Motor neuron (in vitro differentiated cells): ENCODE measurements around the gene RNF41. TPM values are rescaled to one million over a fixed set of nuclear protein-coding genes. Genes with fewer than 3 reads are reported as not detected.

Experiments
- ATAC-seq, 8 experiments: fragments of 200-7000 bp; cut with Tn5 transposase; replicated peaks in 6 of 8; 2 replicates each; pipeline ENCODE4 v1.8.0; 2021; ENCODE audit warnings: mild to moderate bottlenecking in 8 of 8, moderate library complexity in 8 of 8
- H3K27ac ChIP-seq, 2 donors: fragments of 250-450 bp; sonication (Bioruptor Pico); 2 replicates each; pipeline ENCODE4 v1.9.0; 2021; ENCODE audit warnings: antibody characterized with exemption in 2 of 2, mild to moderate bottlenecking in 2 of 2, moderate library complexity in 1 of 2
- H3K4me1 ChIP-seq, 2 donors: fragments of 250-450 bp; sonication (Bioruptor Pico); replicated peaks in 1 of 2; 2 replicates each; pipeline ENCODE4 v1.6.1; 2021; ENCODE audit warnings: antibody characterized with exemption in 2 of 2, mild to moderate bottlenecking in 2 of 2, moderate library complexity in 1 of 2
- H3K4me3 ChIP-seq, 5 donors: fragments of 250-450 bp; sonication (Bioruptor Pico); 2 replicates each; pipeline ENCODE4 v1.9.0; 2021; ENCODE audit warnings: antibody characterized with exemption in 5 of 5, mild to moderate bottlenecking in 5 of 5, moderate library complexity in 4 of 5
- WGBS, 10 experiments: fragments of 450-650 bp; shearing (Covaris generic); methylation state at CpG; one replicate each; pipeline ENCODE4 v1.0.0; 2022; 5-methylcytosine and 5-hydroxymethylcytosine counted together
- in situ Hi-C, 9 experiments: fragments of 400-800 bp; cut with MboI; loops; one replicate each; pipeline ENCODE4 v1.15.0; 2021; ENCODE audit warnings: low sequenced_read_pairs in 9 of 9, low pct_unique_long_range_greater_than_20kb in 2 of 9; ENCODE audit not compliant: unreplicated experiment in 9 of 9
- total RNA-seq, 8 experiments: library from RNA; unstranded; fragments of 300-600 nt; gene quantifications; 2 replicates each; pipeline versions ENCODE4 v1.2.3 to v1.2.4, GENCODE V29; 2022

The RNF41 gene
- total RNA-seq, 8 experiments from 2014 or later, result 28.9 to 62.1 (median 41.7) TPM

DNA sequence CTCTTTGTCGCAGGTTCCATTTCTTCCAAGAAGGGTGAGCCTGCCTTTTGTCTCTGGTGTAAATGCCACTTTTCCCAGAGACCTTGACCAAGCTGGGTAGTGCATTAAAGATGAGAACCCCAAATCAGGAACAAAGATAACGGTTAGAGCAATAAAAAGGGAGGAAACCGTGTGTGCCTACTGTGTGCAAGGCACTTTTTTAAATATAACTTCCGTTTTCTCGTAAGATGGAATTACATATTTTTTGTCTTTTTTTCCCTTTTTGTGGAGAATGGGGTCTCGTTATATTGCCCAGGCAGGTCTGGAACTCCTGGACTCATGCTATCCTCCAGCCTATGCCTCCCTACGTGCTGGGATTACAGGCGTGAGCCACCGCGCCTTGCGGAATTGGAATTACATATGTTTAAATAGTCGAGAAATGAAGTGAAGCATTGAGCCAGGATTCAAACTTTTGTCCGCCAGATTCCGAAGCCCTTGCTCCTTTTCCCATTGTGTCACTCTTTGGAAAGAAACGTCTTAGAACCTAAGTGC is 1.9 kb upstream of the RNF41 start:
- Histone ChIP-seq H3K4me1 (peaks cover 8 to 26% of the 10 kb centered on the region in 2 donors), H3K4me3 (peak overlapping the region; percentile 11 to 60 (median 49)), H3K27ac (peak overlapping the region; percentile 32 to 55)
- WGBS, 10 experiments, result 3 to 95% (median 58%) methylated on average over 4 to 15 of the region's 15 CpGs; no CpG with 5 or more reads in 1 of the 10 experiments
- in situ Hi-C loops, result no loop called here
- ATAC-seq, result peak in 3 of 8 experiments; percentile 0 to 5 (median 2)

DNA sequence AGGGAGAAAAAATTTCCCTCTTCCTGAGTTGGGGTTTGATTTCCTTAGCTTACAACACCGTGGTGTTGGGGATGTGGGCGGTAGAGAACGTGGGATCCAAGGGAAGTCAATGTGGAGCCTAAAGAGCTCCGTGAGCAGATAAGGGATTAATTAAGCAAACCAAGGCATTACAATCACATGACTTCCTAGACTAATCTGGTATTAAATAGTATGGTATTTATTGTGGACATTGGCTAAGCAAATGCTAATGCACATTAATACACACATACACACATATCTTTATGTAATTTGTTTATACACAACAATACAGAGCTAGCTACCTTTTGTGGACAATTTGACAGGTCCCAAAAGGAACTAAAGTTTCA is 791 bp upstream of the RNF41 start:
- 0 to 53% (median 30%) methylated on average over 1 to 4 of the region's 4 CpGs; no CpG with 5 or more reads in 5 of the 10 experiments for WGBS, 10 experiments
- Histone ChIP-seq H3K4me3 (peak overlapping the region; percentile 58 to 95 (median 70)), H3K4me1 (peaks cover 8 to 26% of the 10 kb centered on the region in 2 donors), H3K27ac (peak overlapping the region; percentile 93 to 98)
- in situ Hi-C loops, result no loop called here
- ATAC-seq, result no peak

DNA sequence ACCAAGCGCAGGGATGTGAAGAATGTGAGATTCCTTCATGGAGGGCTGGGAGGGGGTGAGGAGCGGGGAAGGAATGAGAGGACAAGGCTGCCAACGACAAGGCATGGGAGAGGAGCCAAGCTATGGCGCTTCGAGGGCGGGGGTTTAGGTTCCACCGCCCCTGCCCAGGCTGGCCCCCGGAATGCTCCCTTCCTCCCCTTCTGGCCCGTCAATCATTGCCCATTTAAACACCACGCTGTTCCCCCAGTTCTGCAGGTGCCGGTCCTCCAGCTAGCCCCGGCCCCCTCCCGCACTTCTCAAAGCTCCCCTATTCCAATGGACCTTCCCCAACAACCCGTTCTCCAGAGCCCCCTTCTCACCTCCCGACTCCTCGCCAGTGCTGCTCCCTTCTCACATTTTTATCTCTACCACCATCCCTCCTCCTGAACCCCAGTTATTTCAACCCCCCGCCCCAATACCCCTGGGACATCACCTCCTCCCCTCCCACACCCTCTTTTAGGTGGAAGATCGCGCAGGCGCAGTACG is 428 bp downstream of the RNF41 start:
- in situ Hi-C loops, result no loop called here
- ATAC-seq, result peak; percentile 2 to 13 (median 8)

DNA sequence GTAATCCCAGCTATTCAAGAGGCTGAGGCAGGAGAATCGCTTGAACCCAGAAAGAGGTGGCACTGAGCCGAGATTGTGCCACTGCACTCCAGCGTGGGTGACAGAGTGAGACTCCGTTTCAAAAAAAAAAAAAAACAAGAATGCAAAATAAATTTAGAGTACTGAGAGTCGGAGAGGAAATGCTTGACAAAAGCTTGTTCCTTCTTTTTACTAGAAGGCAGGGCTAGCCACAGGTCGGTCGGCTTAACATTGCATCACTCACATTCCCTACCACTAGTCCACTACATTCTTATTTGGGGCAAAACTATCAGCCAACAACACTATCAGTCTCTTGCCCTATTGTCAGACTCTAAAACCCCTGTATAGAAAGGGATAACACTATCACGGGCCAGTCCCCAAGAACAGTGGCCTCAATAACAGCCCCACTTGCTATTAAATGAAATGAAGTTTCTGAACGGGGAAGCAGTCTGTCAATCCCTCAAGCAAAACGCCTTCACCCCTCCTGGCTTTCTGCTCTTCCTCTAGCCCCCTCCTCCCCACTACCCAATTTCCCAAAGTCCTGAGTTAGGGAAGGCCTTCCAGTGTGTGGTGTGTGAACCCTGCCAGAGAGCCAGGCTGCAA is 1.0 kb downstream of the RNF41 start:
- Histone ChIP-seq H3K4me1 (peaks cover 8 to 26% of the 10 kb centered on the region in 2 donors), H3K27ac (peak overlapping the region; percentile 93 to 98), H3K4me3 (peak overlapping the region; percentile 58 to 95 (median 70))
- ATAC-seq, result no peak
- in situ Hi-C loops, result no loop called here
- WGBS, 10 experiments, result 0 to 41% (median 8%) methylated on average over 1 to 9 of the region's 10 CpGs; no CpG with 5 or more reads in 1 of the 10 experiments

More for the DNA sequence above, 428 bp downstream of the RNF41 start:
- peak overlapping the region; percentile 93 to 98 for H3K27ac ChIP-seq
- H3K4me3 ChIP-seq, result peak overlapping the region; percentile 58 to 95 (median 70)
- WGBS, 10 experiments, result 0% methylated on average over 1 of the region's 21 CpGs; no CpG with 5 or more reads in 9 of the 10 experiments
- H3K4me1 ChIP-seq, result peaks cover 8 to 26% of the 10 kb centered on the region in 2 donors

DNA sequence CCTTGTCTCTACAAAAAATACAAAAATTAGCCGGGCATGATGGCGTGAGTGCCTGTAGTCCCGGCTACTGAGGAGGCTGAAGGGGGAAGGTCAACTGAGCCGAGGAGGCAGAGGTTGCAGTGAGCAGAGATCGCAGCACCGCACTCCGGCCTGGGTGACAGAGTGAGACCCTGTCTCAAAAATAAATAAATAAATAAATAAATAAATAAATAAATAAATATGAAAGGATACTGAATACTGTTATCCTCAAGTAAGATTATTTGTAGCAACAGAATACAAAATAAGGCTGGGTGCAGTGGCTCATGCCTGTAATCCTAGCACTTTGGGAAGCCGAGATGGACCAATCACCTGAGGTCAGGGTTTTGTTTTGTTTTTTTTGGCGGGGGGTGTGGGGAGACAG is 1.9 kb downstream of the RNF41 start:
- Histone ChIP-seq H3K4me1 (peaks cover 4 to 21% of the 10 kb centered on the region in 2 donors), H3K27ac (no peak overlapping the region), H3K4me3 (no peak overlapping the region)
- WGBS, 10 experiments, result 89 to 100% (median 99%) methylated on average over 1 to 9 of the region's 9 CpGs; no CpG with 5 or more reads in 4 of the 10 experiments
- ATAC-seq, result no peak
- in situ Hi-C loops, result no loop called here

DNA sequence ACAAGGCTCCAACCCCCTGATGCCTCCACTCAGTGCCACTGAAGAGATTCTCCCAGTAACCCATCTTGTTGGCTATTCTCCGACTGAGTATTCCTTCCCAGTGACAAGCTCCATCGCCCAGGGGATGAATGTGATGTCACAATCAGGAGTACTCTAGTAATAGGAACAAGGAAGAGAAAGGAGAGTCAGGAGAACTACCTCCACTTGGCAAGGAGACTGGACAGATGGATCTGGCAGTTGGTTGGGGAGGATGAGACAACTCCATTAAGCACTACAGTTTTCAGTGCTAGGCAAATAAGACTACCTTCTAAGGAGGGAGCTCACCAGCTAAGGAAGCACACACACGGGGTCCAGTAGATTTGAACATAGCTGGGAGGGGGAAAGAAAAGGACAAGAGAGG is 5.3 kb downstream of the RNF41 start:
- ATAC-seq, result no peak
- no peak overlapping the region for H3K4me3 ChIP-seq
- peaks cover 0 to 8% of the 10 kb centered on the region in 2 donors for H3K4me1 ChIP-seq
- H3K27ac ChIP-seq, result no peak overlapping the region
- 40 to 100% (median 81%) methylated on average over 1 to 2 of the region's 3 CpGs; no CpG with 5 or more reads in 2 of the 10 experiments for WGBS, 10 experiments
- in situ Hi-C loops, result no loop called here

DNA sequence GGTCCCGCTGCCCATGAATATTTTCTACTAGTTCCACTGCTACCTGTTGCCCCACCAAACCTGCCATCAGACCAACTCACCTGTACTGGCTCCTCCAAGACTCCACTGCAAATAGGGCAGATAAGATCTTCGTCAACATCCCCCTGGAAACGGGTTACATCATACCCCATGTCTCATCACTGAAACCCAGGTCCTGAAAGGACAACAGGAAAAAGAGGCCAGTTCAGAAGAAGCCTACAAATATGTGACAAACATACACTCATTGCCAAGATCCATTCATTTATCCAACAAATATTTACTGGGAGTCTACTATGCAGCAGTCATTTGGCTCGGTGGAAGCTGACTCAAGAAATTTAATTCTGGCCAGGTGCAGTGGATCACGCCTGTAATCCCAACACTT is 7.8 kb downstream of the RNF41 start:
- Histone ChIP-seq H3K27ac (no peak overlapping the region), H3K4me1 (no peaks in the 10 kb centered on the region), H3K4me3 (no peak overlapping the region)
- no peak for ATAC-seq
- 80 to 100% (median 92%) methylated on average over 1 to 5 of the region's 5 CpGs; no CpG with 5 or more reads in 3 of the 10 experiments for WGBS, 10 experiments
- in situ Hi-C loops, result no loop called here

DNA sequence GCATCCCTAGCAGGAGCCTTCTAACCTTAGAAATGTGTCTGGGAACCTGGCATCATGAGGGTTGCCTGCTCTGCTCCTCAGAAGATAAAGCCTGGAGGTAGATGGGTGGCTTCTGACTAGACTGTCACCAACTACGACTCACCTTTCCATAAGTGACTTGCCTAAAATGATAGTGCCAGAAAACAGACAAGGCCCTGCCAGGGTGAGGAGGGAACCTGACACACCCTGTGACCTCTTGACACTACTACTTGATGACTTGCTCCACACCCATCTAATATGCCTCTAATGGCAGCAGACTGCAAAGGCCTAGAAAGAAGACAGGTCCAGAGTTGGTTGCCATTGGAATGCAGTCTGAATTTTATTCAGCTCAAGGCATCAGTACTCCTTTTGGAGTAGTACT is 9.4 kb downstream of the RNF41 start:
- H3K4me1 ChIP-seq, result no peaks in the 10 kb centered on the region
- no peak overlapping the region for H3K4me3 ChIP-seq
- no peak overlapping the region for H3K27ac ChIP-seq
- in situ Hi-C loops, result no loop called here
- WGBS, 10 experiments, result 100% methylated on average over 1 of the region's 1 CpG; no CpG with 5 or more reads in 9 of the 10 experiments
- peak in 2 of 8 experiments; percentile 53 to 78 for ATAC-seq

DNA sequence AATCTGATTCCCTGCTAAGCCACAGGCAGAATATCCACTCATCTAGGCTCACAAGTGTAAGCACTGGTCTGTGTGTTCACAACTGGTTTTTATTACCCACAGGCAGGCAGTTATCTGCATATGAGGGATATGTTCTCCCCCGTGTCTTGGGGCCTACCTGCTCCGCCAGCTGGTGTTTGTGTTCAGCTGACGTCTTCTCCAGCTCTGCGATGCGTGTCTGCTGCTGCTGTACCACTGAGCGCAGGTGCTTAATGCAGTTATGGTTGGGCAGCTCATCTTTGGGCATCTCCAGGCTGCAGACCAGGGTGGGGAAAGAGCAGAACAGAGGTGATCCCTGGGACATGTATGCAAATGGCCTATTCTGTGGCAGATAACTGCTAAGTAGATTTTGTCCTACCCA is 13.7 kb downstream of the RNF41 start:
- WGBS, 10 experiments, result 40 to 100% (median 94%) methylated on average over 1 to 5 of the region's 6 CpGs; no CpG with 5 or more reads in 2 of the 10 experiments
- Histone ChIP-seq H3K4me1 (no peaks in the 10 kb centered on the region), H3K27ac (no peak overlapping the region), H3K4me3 (no peak overlapping the region)
- in situ Hi-C loops, result no loop called here
- ATAC-seq, result no peak

DNA sequence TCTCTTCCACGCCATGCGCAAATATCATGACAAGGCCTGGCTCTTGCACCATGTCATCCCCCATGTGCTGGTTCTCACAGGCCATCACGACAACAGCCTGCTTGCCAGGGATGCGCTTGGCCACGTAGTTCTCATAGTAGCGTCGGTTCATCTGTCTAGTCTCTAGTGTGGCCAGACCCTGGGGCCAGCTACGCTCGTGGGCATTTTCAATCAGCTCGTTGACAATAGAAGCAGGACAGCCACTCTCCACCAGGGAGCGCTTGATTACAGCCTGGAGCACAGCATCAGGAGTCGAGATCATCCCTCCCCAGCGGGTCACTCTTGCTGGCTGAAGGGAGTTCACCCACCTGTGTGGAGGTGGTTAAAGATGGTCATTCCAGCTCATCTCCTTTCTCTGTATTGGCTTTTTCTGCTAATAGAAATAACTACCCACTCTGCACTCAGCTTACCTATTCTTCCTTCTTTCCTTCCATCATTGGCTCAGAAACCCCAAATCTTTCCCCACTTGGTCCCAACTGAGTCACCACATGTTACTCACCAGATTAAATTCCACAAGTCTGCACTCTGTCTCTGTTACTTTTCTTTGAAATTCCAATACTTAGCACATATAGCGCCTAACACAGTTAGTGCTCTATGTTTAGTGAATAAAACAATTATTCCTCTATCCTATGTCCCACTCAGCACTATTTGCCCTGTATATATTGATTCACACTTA is 15.1 kb downstream of the RNF41 start:
- Histone ChIP-seq H3K4me3 (no peak overlapping the region), H3K27ac (no peak overlapping the region), H3K4me1 (no peaks in the 10 kb centered on the region)
- in situ Hi-C loops, result no loop called here
- ATAC-seq, result peak; percentile 77 to 92 (median 87)
- WGBS, 10 experiments, result 27 to 100% (median 62%) methylated on average over 1 to 14 of the region's 14 CpGs; no CpG with 5 or more reads in 1 of the 10 experiments

DNA sequence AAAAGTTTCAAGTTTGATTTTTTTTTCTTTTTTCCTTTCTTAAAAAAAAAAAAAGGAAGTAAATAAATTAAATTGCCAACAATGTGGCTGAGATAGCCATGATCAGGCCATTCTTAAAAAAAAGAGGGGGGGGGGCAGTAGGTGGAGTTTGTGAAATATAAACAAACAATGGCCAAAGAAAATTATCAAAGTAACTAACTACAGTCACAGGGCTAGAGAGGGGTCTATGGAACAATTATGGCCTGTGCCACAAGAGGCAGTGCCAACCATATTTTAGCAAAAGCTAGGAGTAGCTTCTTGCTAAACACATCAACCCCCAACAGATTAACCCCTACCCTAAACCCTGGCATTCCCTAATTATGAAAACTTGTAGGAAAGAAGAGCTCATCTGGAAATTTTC is 16.3 kb downstream of the RNF41 start:
- ATAC-seq, result peak in 1 of 8 experiments; percentile 55
- H3K4me3 ChIP-seq, result no peak overlapping the region
- in situ Hi-C loops, result no loop called here
- no peaks in the 10 kb centered on the region for H3K4me1 ChIP-seq
- no peak overlapping the region for H3K27ac ChIP-seq

DNA sequence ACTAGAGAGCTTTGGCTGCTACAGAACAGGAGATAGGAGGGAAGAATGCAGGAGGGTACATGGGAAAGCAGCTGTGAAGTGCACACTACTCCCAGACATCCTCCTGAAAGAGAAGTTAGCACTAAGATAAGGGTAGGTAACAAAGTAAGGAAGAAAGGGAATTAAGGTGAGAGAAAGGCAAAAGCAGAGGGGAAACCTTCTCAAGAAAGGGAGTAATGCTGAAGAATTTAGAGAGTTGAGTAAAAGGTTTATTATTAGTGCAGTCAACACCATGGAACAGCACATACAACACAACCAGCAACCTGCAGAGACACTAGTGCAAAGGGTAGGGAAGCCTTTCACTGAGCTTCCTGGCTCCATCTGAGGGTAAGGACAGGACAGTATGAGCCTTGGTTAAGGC is 17.4 kb downstream of the RNF41 start:
- no peak for ATAC-seq
- no peaks in the 10 kb centered on the region for H3K4me1 ChIP-seq
- H3K27ac ChIP-seq, result no peak overlapping the region
- H3K4me3 ChIP-seq, result no peak overlapping the region
- in situ Hi-C loops, result no loop called here

DNA sequence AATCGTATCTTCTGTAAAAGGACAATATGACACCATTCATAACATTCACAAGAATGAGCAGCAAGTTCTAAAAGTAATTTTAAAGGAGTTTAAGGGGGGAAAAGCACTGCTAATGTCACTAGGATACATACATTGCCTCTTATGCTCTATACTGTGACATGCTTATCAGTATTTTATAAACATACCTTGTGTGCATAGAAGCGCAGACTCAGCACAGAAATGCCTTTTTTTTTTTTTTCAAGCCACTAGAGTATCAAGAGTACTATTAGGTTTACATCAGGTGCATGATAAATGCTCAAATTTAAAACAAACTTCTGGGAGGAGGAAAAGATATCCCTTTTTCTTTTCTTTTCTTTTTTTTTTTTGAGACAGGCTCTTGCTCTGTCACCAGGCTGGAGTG is 18.9 kb downstream of the RNF41 start:
- H3K4me3 ChIP-seq, result no peak overlapping the region
- no peak for ATAC-seq
- WGBS, 10 experiments, result 29 to 100% (median 85%) methylated on average over 1 to 2 of the region's 2 CpGs; no CpG with 5 or more reads in 1 of the 10 experiments
- in situ Hi-C loops, result no loop called here
- no peak overlapping the region for H3K27ac ChIP-seq
- no peaks in the 10 kb centered on the region for H3K4me1 ChIP-seq
